Esophagus muscularis mucosa (tissue), 4 donors: ENCODE results near the gene DCLK2. TPM values are rescaled to one million over a fixed set of nuclear protein-coding genes. Genes with fewer than 3 reads are reported as not detected.

Experiments
- DNase-seq: peaks from one replicate; pipeline ENCODE4 v3.0.0-alpha.2; 2017; ENCODE audit errors: extremely low spot score
- H3K27ac ChIP-seq, 4 donors: fragments of 200-600 bp; sonication (generic); replicated peaks in 1 of 4; 1 replicate in 3 of 4; 2 replicates in 1 of 4; pipeline ENCODE4 v1.5.1; 2016 to 2019; ENCODE audit warnings: mild to moderate bottlenecking in 1 of 4
- H3K27me3 ChIP-seq, 4 donors: fragments of 200-600 bp; sonication (generic); one replicate each; pipeline versions ENCODE4 v1.5.1 to v1.6.0; 2016 to 2019
- H3K36me3 ChIP-seq, 4 donors: fragments of 200-600 bp; sonication (generic); one replicate each; pipeline ENCODE4 v1.5.1; 2016 to 2019
- H3K4me1 ChIP-seq, 4 donors: fragments of 200-600 bp; sonication (generic); one replicate each; pipeline ENCODE4 v1.5.1; 2016 to 2019
- H3K4me3 ChIP-seq, 4 donors: fragments of 200-600 bp; sonication (generic); 1 replicate in 2 of 4; 2 replicates in 2 of 4; pipeline ENCODE4 v1.5.1; 2016 to 2019; ENCODE audit warnings: mild to moderate bottlenecking in 4 of 4, moderate library complexity in 1 of 4
- H3K9me3 ChIP-seq, 4 donors: fragments of 200-600 bp; sonication (generic); 1 replicate in 3 of 4; 2 replicates in 1 of 4; pipeline ENCODE4 v1.5.1; 2016 to 2019
- CTCF ChIP-seq, 3 experiments: fragments of 200-600 bp in 2 of 3; fragments of 450-650 bp in 1 of 3; sonication (generic) in 2 of 3; IDR thresholded peaks; one replicate each; pipeline ENCODE4 v1.5.1; 2017 to 2019; ENCODE audit warnings: antibody characterized with exemption in 3 of 3, mild to moderate bottlenecking in 2 of 3, moderate library complexity in 1 of 3
- EP300 ChIP-seq: sonication (generic); formaldehyde crosslinking; IDR thresholded peaks from one replicate; pipeline ENCODE4 v1.6.1; 2017; ENCODE audit warnings: antibody characterized with exemption
- POLR2A ChIP-seq: fragments of 450-650 bp; IDR thresholded peaks from one replicate; pipeline ENCODE4 v1.6.1; 2017; ENCODE audit warnings: antibody characterized with exemption, moderate library complexity, mild to moderate bottlenecking, low read depth
- POLR2AphosphoS5 ChIP-seq, 2 donors: sonication (generic); formaldehyde crosslinking; IDR thresholded peaks; one replicate each; pipeline ENCODE4 v1.6.1; 2017; ENCODE audit warnings: antibody characterized with exemption in 2 of 2
- WGBS: methylation state at CpG from one replicate; pipeline ENCODE4 v1.1.5; 2018; 5-methylcytosine and 5-hydroxymethylcytosine counted together
- intact Hi-C: fragments of 100-400 bp; cut with DNase I; formaldehyde crosslinking; loops from one replicate; pipeline ENCODE4 v1.15.1; 2023
- total RNA-seq, 4 donors: library from RNA; depleted of rRNA; stranded (reverse); fragments of >200 nt; gene quantifications; one replicate each; pipeline versions ENCODE4 v1.1.0 to v1.2.1, GENCODE V29; 2016

The DCLK2 gene
- total RNA-seq, 4 donors from 2014 or later: 15.4 to 29.3 (median 19.3) TPM

GRCh38 chr4:150229520-150229919 is 151.3 kb downstream of the DCLK2 start:
- H3K27ac ChIP-seq: no peak overlapping the region

GRCh38 chr4:150230561-150230960 is 152.3 kb downstream of the DCLK2 start:
- DNase-seq: no peak
- H3K4me1 ChIP-seq: peaks cover 30 to 37% (median 34%) of the 10 kb centered on the region in 4 donors
- TF ChIP-seq EP300 (no peak), POLR2AphosphoS5 (IDR thresholded peaks at IDR 0.05) (no peak), POLR2A (no peak), CTCF (IDR thresholded peaks at IDR 0.05) (no peak)
- intact Hi-C loops: no loop called here
- no peaks in the 10 kb centered on the region for H3K27me3 ChIP-seq
- H3K36me3 ChIP-seq: peaks cover 0 to 26% (median 21%) of the 10 kb centered on the region in 4 donors
- peak overlapping the region in 1 of 4 donors; percentile 46 for H3K27ac ChIP-seq
- no peak overlapping the region for H3K4me3 ChIP-seq
- H3K9me3 ChIP-seq: no peaks in the 10 kb centered on the region
- 90% methylated on average over 2 of the region's 2 CpGs for WGBS

More at GRCh38 chr4:150229520-150229919, 151.3 kb downstream of the DCLK2 start:
- Histone ChIP-seq H3K9me3 (no peaks in the 10 kb centered on the region), H3K36me3 (peaks cover 0 to 22% (median 16%) of the 10 kb centered on the region in 4 donors), H3K27me3 (no peaks in the 10 kb centered on the region), H3K4me1 (peaks cover 36 to 39% (median 38%) of the 10 kb centered on the region in 4 donors), H3K4me3 (no peak overlapping the region)
- intact Hi-C loops: no loop called here
- no peak for TF ChIP-seq POLR2AphosphoS5 (IDR thresholded peaks at IDR 0.05)
- TF ChIP-seq EP300: no peak
- TF ChIP-seq CTCF (IDR thresholded peaks at IDR 0.05): no peak
- no peak for TF ChIP-seq POLR2A
- DNase-seq: no peak
- 23% methylated on average over 1 of the region's 1 CpG for WGBS

GRCh38 chr4:150231107-150231770 is 153.0 kb downstream of the DCLK2 start:
- Histone ChIP-seq H3K27me3 (no peaks in the 10 kb centered on the region), H3K9me3 (no peaks in the 10 kb centered on the region), H3K27ac (peak overlapping the region in 2 of 4 donors; percentile 39 to 46), H3K36me3 (peaks cover 0 to 26% (median 21%) of the 10 kb centered on the region in 4 donors), H3K4me3 (no peak overlapping the region), H3K4me1 (peaks cover 31 to 43% (median 40%) of the 10 kb centered on the region in 4 donors)
- TF ChIP-seq POLR2AphosphoS5 (IDR thresholded peaks at IDR 0.05) (no peak), EP300 (no peak), CTCF (IDR thresholded peaks at IDR 0.05) (no peak), POLR2A (no peak)
- WGBS: 77% methylated on average over 4 of the region's 4 CpGs
- intact Hi-C loops: no loop called here
- DNase-seq: no peak

- Histone ChIP-seq H3K27me3 (no peaks in the 10 kb centered on the region), H3K36me3 (peaks cover 0 to 26% (median 21%) of the 10 kb centered on the region in 4 donors), H3K9me3 (no peaks in the 10 kb centered on the region), H3K27ac (peak overlapping the region in 2 of 4 donors; percentile 39 to 46), H3K4me3 (no peak overlapping the region), H3K4me1 (peaks cover 31 to 51% (median 47%) of the 10 kb centered on the region in 4 donors)
- WGBS: 72% methylated on average over 6 of the region's 6 CpGs
- no peak for DNase-seq
- intact Hi-C loops: no loop called here
- TF ChIP-seq POLR2A (no peak), CTCF (IDR thresholded peaks at IDR 0.05) (no peak), POLR2AphosphoS5 (IDR thresholded peaks at IDR 0.05) (no peak), EP300 (no peak)
These were observed 153.8 kb downstream of the DCLK2 start for GRCh38 chr4:150232029-150232428.
